Gastroesophageal sphincter (tissue), 4 donors: ENCODE results near the gene LTBP1. TPM values are rescaled to one million over a fixed set of nuclear protein-coding genes. Genes with fewer than 3 reads are reported as not detected.

Source experiments
- ATAC-seq: fragments of 150-250 bp; one replicate; pipeline ENCODE4 v1.9.1; 2016; ENCODE audit warnings: mild to moderate bottlenecking, moderate library complexity
- H3K27ac ChIP-seq, 4 donors: fragments of 200-600 bp; sonication (generic) in 3 of 4; 1 replicate in 3 of 4; 2 replicates in 1 of 4; pipeline ENCODE4 v1.5.1; 2016 to 2019
- H3K27me3 ChIP-seq: fragments of 200-600 bp; sonication (generic); one replicate; pipeline ENCODE4 v1.5.1; 2019
- H3K36me3 ChIP-seq, 2 donors: fragments of 200-600 bp; sonication (generic); one replicate each; pipeline ENCODE4 v1.5.1; 2019; ENCODE audit warnings: control low read depth in 1 of 2
- H3K4me1 ChIP-seq, 3 donors: fragments of 200-600 bp; sonication (generic); 1 replicate in 2 of 3; 2 replicates in 1 of 3; pipeline ENCODE4 v1.5.1; 2016 to 2019; ENCODE audit warnings: control low read depth in 2 of 3
- H3K4me3 ChIP-seq, 2 donors: fragments of 200-600 bp; sonication (generic); one replicate each; pipeline ENCODE4 v1.5.1; 2019; ENCODE audit warnings: mild to moderate bottlenecking in 1 of 2, moderate library complexity in 1 of 2
- H3K9me3 ChIP-seq, 3 donors: fragments of 200-600 bp; sonication (generic); one replicate each; pipeline ENCODE4 v1.5.1; 2017 to 2019; ENCODE audit warnings: control low read depth in 2 of 3
- EP300 ChIP-seq: sonication (generic); formaldehyde crosslinking; IDR thresholded peaks from one replicate; pipeline ENCODE4 v1.6.1; 2017; ENCODE audit warnings: antibody characterized with exemption, mild to moderate bottlenecking
- POLR2A ChIP-seq, 2 donors: fragments of 450-650 bp; IDR thresholded peaks; one replicate each; pipeline ENCODE4 v1.6.1; 2017; ENCODE audit warnings: antibody characterized with exemption in 2 of 2, mild to moderate bottlenecking in 2 of 2, moderate library complexity in 1 of 2
- POLR2AphosphoS5 ChIP-seq: sonication (generic); formaldehyde crosslinking; IDR thresholded peaks from one replicate; pipeline ENCODE4 v1.6.1; 2017; ENCODE audit warnings: antibody characterized with exemption
- WGBS, 2 donors: methylation state at CpG; one replicate each; pipeline ENCODE4 v1.1.5; 2018; ENCODE audit warnings: low coverage in 1 of 2; 5-methylcytosine and 5-hydroxymethylcytosine counted together
- total RNA-seq, 4 donors: library from RNA; depleted of rRNA; stranded (reverse); fragments of >200 nt; gene quantifications; one replicate each; pipeline ENCODE4 v1.1.0, GENCODE V29; 2016
- TF ChIP-seq, protein P1 (sequence below), 4 experiments: fragments of 200-600 bp in 2 of 4; fragments of 450-650 bp in 2 of 4; sonication (generic) in 1 of 4; IDR thresholded peaks; one replicate each; pipeline ENCODE4 v1.5.1; 2017 to 2019; ENCODE audit warnings: antibody characterized with exemption in 4 of 4, mild to moderate bottlenecking in 2 of 4, moderate library complexity in 2 of 4

Gene LTBP1
- total RNA-seq, 4 donors from 2014 or later = 238 to 493 (median 378) TPM

DNA sequence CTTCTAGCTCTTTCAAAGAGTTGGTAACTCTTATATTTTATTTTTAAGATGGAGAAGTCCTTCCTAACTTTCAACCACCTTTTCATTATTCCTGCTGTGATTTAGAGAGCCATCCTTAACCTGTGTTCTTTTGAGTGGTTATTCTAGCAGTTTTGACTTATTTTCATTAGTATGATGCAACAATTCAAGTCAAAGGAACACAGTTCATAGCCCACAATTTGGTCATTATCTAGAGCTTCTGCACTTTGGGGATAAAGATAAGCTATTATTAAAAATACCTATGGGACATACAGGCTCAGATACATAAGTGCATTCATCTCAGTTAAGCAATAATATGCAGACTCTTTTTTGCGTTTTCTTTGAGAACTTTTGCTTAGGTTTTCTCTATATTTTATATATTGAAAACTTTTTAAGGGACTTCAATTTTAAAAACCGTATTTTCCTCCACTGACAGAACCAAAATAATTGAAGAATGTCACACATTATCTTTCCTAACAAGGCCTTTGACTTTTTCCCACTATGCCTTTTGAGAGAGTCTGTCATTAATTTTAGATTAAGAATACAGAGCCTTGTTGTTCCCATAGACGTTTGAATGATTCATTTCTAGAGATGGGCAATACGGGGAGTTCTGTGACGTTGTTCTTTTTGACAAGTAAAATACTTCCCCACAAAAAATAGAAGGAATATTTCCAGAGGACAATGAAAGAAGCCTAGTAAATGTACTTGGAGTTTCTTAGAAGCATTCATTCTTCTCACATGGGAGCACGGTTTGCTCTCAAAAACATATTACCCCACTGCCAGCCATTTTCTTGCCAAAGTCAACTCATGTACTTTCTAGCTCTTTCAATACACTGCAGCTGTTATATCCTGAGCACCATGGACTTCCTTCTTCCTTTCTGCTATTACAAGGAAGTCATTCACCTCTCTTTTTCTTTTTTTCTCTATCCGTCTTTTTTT, 486.8 kb downstream of the LTBP1 start:
- Histone ChIP-seq H3K4me1 (peaks cover 3 to 49% (median 12%) of the 10 kb centered on the region in 3 donors), H3K9me3 (no peaks in the 10 kb centered on the region), H3K27me3 (no peaks in the 10 kb centered on the region), H3K36me3 (no peaks in the 10 kb centered on the region), H3K27ac (peak overlapping the region in 2 of 4 donors; percentile 20 to 38), H3K4me3 (no peak overlapping the region)
- peak; percentile 76 for ATAC-seq
- no peak for TF ChIP-seq POLR2AphosphoS5
- WGBS, 2 donors = 53 to 65% methylated on average over 6 to 7 of the region's 7 CpGs

- no peaks in the 10 kb centered on the region for H3K36me3 ChIP-seq
- H3K9me3 ChIP-seq = no peaks in the 10 kb centered on the region
- H3K4me3 ChIP-seq = no peak overlapping the region
- 60 to 74% methylated on average over 4 to 8 of the region's 8 CpGs for WGBS, 2 donors
- ATAC-seq = no peak
- peak overlapping the region in 1 of 4 donors; percentile 21 for H3K27ac ChIP-seq
- TF ChIP-seq, protein P1, sequence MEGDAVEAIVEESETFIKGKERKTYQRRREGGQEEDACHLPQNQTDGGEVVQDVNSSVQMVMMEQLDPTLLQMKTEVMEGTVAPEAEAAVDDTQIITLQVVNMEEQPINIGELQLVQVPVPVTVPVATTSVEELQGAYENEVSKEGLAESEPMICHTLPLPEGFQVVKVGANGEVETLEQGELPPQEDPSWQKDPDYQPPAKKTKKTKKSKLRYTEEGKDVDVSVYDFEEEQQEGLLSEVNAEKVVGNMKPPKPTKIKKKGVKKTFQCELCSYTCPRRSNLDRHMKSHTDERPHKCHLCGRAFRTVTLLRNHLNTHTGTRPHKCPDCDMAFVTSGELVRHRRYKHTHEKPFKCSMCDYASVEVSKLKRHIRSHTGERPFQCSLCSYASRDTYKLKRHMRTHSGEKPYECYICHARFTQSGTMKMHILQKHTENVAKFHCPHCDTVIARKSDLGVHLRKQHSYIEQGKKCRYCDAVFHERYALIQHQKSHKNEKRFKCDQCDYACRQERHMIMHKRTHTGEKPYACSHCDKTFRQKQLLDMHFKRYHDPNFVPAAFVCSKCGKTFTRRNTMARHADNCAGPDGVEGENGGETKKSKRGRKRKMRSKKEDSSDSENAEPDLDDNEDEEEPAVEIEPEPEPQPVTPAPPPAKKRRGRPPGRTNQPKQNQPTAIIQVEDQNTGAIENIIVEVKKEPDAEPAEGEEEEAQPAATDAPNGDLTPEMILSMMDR (IDR thresholded peaks at IDR 0.05) = no peak
- TF ChIP-seq EP300 (no peak), POLR2A (IDR thresholded peaks at IDR 0.05) (no peak), POLR2AphosphoS5 (no peak)
- H3K4me1 ChIP-seq = peaks cover 3 to 39% (median 12%) of the 10 kb centered on the region in 3 donors
- no peaks in the 10 kb centered on the region for H3K27me3 ChIP-seq
These were observed 488.8 kb downstream of the LTBP1 start for GRCh38 chr2:33435518-33435917.

DNA sequence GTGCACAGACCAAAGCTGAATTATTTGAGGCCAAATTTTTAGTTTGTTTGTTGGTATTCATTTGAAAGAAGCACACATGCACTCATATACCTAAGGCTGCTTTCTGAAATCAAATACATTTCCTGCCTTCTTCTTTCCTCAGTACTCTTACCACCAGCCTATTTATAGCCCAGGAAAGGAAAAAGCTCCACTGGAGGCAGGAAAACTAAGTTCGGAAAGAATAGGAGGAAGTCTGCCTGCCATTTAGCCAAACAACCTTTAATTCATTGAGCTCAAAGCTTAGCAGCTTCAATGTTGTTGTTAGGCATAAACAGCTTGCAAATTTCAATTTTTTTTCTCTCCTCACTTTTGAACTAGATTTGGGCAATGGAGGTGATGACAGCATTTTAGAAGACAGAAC, 489.3 kb downstream of the LTBP1 start:
- ATAC-seq = no peak
- Histone ChIP-seq H3K27me3 (no peaks in the 10 kb centered on the region), H3K4me3 (no peak overlapping the region), H3K36me3 (no peaks in the 10 kb centered on the region), H3K9me3 (no peaks in the 10 kb centered on the region), H3K27ac (peak overlapping the region in 2 of 4 donors; percentile 4 to 21), H3K4me1 (peaks cover 3 to 35% (median 12%) of the 10 kb centered on the region in 3 donors)
- WGBS, 2 donors = 0 to 31% methylated on average over 1 of the region's 1 CpG
- no peak for TF ChIP-seq POLR2A (IDR thresholded peaks at IDR 0.05)
- TF ChIP-seq POLR2AphosphoS5 = no peak
- TF ChIP-seq EP300 = no peak
- TF ChIP-seq, protein P1 (IDR thresholded peaks at IDR 0.05) = no peak

DNA sequence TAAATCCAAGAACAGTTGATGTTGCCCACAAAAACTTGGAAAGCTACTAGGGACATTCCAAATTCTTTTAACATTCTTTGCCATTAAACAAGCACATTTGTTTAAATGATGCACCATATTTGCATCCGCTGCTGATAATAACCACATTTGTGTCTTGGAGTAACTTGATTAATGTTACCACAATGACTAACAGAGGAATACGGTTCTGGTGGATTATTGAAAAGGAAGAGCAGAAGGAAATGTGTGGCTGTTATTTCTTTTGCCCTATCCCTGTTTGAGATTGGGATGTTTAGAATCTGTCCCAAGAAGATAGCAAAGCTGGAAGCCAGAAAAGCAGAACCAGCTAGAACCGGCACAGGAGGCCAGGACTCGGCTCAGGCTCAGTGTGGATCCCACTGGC, 490.5 kb downstream of the LTBP1 start:
- 18 to 30% methylated on average over 4 of the region's 4 CpGs for WGBS, 2 donors
- ATAC-seq = no peak
- TF ChIP-seq POLR2A (IDR thresholded peaks at IDR 0.05) = no peak
- TF ChIP-seq, protein P1 (IDR thresholded peaks at IDR 0.05) = no peak
- TF ChIP-seq POLR2AphosphoS5 = peak; percentile 68
- no peak for TF ChIP-seq EP300
- Histone ChIP-seq H3K4me1 (peaks cover 3 to 41% (median 12%) of the 10 kb centered on the region in 3 donors), H3K27me3 (no peaks in the 10 kb centered on the region), H3K36me3 (no peaks in the 10 kb centered on the region), H3K9me3 (no peaks in the 10 kb centered on the region), H3K4me3 (peak overlapping the region in 1 of 2 donors; percentile 9), H3K27ac (peak overlapping the region; percentile 50 to 79 (median 66))

DNA sequence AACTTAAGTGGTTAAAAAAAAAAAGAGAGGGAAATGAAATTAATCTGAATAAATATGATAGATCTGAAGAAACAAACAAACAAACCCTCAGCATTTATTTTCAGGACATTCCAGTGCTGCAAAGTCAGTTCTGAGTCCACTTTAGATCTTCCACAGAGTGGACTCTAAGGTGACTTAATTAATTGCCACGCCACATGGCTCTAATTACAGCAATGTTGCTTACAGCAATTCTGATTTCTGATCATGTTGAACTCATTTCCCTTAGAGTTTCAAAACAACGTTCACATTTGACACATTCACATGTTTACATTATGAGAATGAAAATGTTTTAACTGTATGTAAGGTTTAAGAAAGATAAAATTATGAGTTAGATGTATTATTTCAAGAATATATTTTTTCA, 491.1 kb downstream of the LTBP1 start:
- no peak for TF ChIP-seq POLR2AphosphoS5
- 38 to 43% methylated on average over 2 of the region's 2 CpGs for WGBS, 2 donors
- H3K9me3 ChIP-seq = no peaks in the 10 kb centered on the region
- H3K4me1 ChIP-seq = peaks cover 3 to 40% (median 12%) of the 10 kb centered on the region in 3 donors
- no peak for ATAC-seq
- H3K27me3 ChIP-seq = no peaks in the 10 kb centered on the region
- peak overlapping the region in 1 of 2 donors; percentile 9 for H3K4me3 ChIP-seq
- H3K27ac ChIP-seq = peak overlapping the region; percentile 50 to 79 (median 66)
- no peaks in the 10 kb centered on the region for H3K36me3 ChIP-seq
